ENCODE results near the gene MPDU1. TPM values are rescaled to one million over a fixed set of nuclear protein-coding genes. Genes with fewer than 3 reads are reported as not detected.

The MPDU1 gene
- total RNA-seq, result 103 and 203 TPM in 2 replicates

GRCh38 chr17:7583253-7584109 lies at the start of gene MPDU1:
TSS of gene MPDU1 (plus strand) at chr17:7583852. CDS start at chr17:7583863, 11 bp downstream.

GRCh38 chr17:7548585-7549400 lies 34.9 kb upstream of the MPDU1 start, which contains the start of gene TNFSF12:
TSS of gene TNFSF12 (plus strand) at chr17:7549058. CDS start at chr17:7549154, 96 bp downstream.

GRCh38 chr17:7558544-7559319 lies 24.9 kb upstream of the MPDU1 start, which contains the start of gene TNFSF13:
TSS of gene TNFSF13 (plus strand) at chr17:7558750. CDS start at chr17:7559040, 290 bp downstream.

GRCh38 chr17:7561589-7562207 lies 22.0 kb upstream of the MPDU1 start, which contains the start of gene SENP3:
TSS of gene SENP3 (plus strand) at chr17:7561919. CDS start at chr17:7563077, 1,158 bp downstream.

GRCh38 chr17:7579001-7579833 lies 4.4 kb upstream of the MPDU1 start, which contains the start of gene CD68:
TSS of gene CD68 (plus strand) at chr17:7579638. CDS start at chr17:7579678, 40 bp downstream.

GRCh38 chr17:7589891-7590691 lies 6.4 kb downstream of the MPDU1 start, which contains the start of gene SOX15:
TSS of gene SOX15 (minus strand) at chr17:7590094. CDS start at chr17:7589676, 418 bp downstream.

GRCh38 chr17:7614425-7615264 lies 31.0 kb downstream of the MPDU1 start, which contains the start of gene FXR2:
TSS of gene FXR2 (minus strand) at chr17:7614897. CDS start at chr17:7614532, 365 bp downstream.

GRCh38 chr17:7627250-7628121 lies 43.8 kb downstream of the MPDU1 start, which contains the start of gene SAT2:
TSS of gene SAT2 (minus strand) at chr17:7627821. CDS start at chr17:7627635, 186 bp downstream.

GRCh38 chr17:7629939-7630571 lies 46.4 kb downstream of the MPDU1 start, which contains the start of gene SHBG:
TSS of gene SHBG (plus strand) at chr17:7630135. CDS start at chr17:7630173, 38 bp downstream.

Small RNAs within 50 kb of the gene (small RNA-seq; reads per million reads assigned to genes)
- gene CD68 (ENCODE audit: low replicate concordance), result not detected
- not detected for gene RF00019 (ENCODE audit: low replicate concordance)
- not detected for gene SNORA48 (ENCODE audit: low replicate concordance)
- gene SNORD10 (ENCODE audit: low replicate concordance), result not detected

Other genes with a start within 250 kb of the MPDU1 start
- gene ACAP1, start 247.3 kb upstream of the MPDU1 start, total RNA-seq, result 0.22 TPM in 1 of 2 replicates, not detected in the other
- gene KCTD11, start 231.7 kb upstream of the MPDU1 start, total RNA-seq, result 7.2 and 7.7 TPM in 2 replicates
- gene TMEM95, start 228.7 kb upstream of the MPDU1 start, total RNA-seq, result not detected in 2 replicates
- gene TNK1, start 202.8 kb upstream of the MPDU1 start, total RNA-seq, result 0.22 TPM in 1 of 2 replicates, not detected in the other
- 23.6 and 28.1 TPM in 2 replicates for gene PLSCR3, start 189.3 kb upstream of the MPDU1 start, total RNA-seq
- gene TMEM256, start 179.8 kb upstream of the MPDU1 start, total RNA-seq, result 33.3 and 54.4 TPM in 2 replicates
- gene NLGN2, start 176.0 kb upstream of the MPDU1 start, total RNA-seq, result 5.2 and 5.7 TPM in 2 replicates
- not detected in 2 replicates for gene SPEM1, start 163.5 kb upstream of the MPDU1 start, total RNA-seq
- not detected in 2 replicates for gene SPEM2, start 158.2 kb upstream of the MPDU1 start, total RNA-seq
- not detected in 2 replicates for gene SPEM3, start 155.0 kb upstream of the MPDU1 start, total RNA-seq
- gene TMEM102, start 148.4 kb upstream of the MPDU1 start, total RNA-seq, result 1.1 and 2.1 TPM in 2 replicates
- under 0.01 and 0.44 TPM in 2 replicates for gene FGF11, start 144.3 kb upstream of the MPDU1 start, total RNA-seq
- 2.9 and 3.3 TPM in 2 replicates for gene CHRNB1, start 138.8 kb upstream of the MPDU1 start, total RNA-seq
- gene ZBTB4, start 104.2 kb upstream of the MPDU1 start, total RNA-seq, result 24.3 and 35.8 TPM in 2 replicates
- gene SLC35G6, start 102.4 kb upstream of the MPDU1 start, total RNA-seq, result not detected in 2 replicates
- 75.7 and 125 TPM in 2 replicates for gene POLR2A, start 99.5 kb upstream of the MPDU1 start, total RNA-seq
- gene TNFSF12, start 34.8 kb upstream of the MPDU1 start, total RNA-seq, result 10.2 and 10.7 TPM in 2 replicates
- gene TNFSF13, start 25.1 kb upstream of the MPDU1 start, total RNA-seq, result 0.44 and 0.72 TPM in 2 replicates
- 56.9 and 109 TPM in 2 replicates for gene SENP3, start 21.9 kb upstream of the MPDU1 start, total RNA-seq
- gene CD68, start 4.2 kb upstream of the MPDU1 start, total RNA-seq, result 16.9 and 20.6 TPM in 2 replicates
- 0.22 and 0.57 TPM in 2 replicates for gene SOX15, start 6.2 kb downstream of the MPDU1 start, total RNA-seq
- 40.0 and 60.8 TPM in 2 replicates for gene FXR2, start 31.0 kb downstream of the MPDU1 start, total RNA-seq
- gene SAT2, start 44.0 kb downstream of the MPDU1 start, total RNA-seq, result 16.5 and 26.0 TPM in 2 replicates
- gene SHBG, start 46.3 kb downstream of the MPDU1 start, total RNA-seq, result 1.8 TPM in 1 of 2 replicates, not detected in the other
- not detected in 2 replicates for gene ATP1B2, start 67.1 kb downstream of the MPDU1 start, total RNA-seq
- gene TP53, start 103.6 kb downstream of the MPDU1 start, total RNA-seq, result 56.4 and 82.5 TPM in 2 replicates
- 3.3 and 15.7 TPM in 2 replicates for gene WRAP53, start 104.6 kb downstream of the MPDU1 start, total RNA-seq
- gene EFNB3, start 121.3 kb downstream of the MPDU1 start, total RNA-seq, result 0.72 and 1.5 TPM in 2 replicates
- 0.88 TPM in 1 of 2 replicates, not detected in the other for gene DNAH2, start 133.9 kb downstream of the MPDU1 start, total RNA-seq

Measured in placental pericyte (primary cell).